ENCODE results near the gene TARBP1.
A peak's percentile ranks its signal among the peaks of the same experiment; 100 is the strongest.

The TARBP1 gene

DNA sequence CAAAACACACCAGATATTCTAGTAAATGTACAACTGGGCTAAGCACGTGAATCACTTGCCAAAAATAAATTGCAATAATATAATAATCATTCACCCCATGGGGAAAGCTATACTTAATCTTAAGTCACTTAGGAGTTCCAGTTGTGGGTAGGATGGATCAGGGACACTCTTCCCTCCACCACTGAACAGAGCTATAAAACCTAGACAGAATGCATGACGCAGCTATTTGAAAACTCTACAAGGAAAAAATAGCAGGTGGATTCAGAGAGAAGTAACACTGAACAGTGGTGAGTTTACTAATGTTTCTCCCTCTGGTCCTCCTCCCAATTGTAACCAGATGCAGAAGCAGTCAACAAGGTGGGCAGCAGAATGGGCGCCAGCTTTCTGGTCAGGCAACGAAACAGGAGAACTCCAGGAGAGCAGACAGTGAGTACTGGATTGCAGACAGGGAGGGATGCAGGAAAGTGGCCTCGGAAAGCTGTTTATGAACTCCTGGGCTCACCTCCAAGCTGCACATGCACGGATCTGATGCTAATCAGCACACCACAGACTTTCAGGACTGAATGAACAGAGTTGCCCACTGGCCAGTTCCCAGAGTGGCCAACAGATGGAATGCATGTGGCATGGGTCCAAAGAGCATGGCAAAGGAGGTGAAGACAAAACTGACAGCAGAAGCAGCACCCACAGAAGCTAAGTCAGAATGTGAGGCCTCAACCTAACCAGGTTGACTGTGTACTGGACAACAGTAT, 41.4 kb downstream of the TARBP1 start:
- in situ Hi-C loops (cut with HindIII; ENCODE audit: low pct_unique_long_range_greater_than_20kb, low sequenced_read_pairs) = no loop called here
- no peak for TF ChIP-seq JUND (IDR thresholded peaks at IDR 0.05; ENCODE audit: low read depth)
- DNase-seq (ENCODE audit: low read depth in 1 of 2, low spot score in 1 of 2) = peak in 1 of 2 experiments; percentile 82

GRCh38 chr1:234435620-234436019, 43.4 kb downstream of the TARBP1 start:
- in situ Hi-C loops (cut with HindIII; ENCODE audit: low pct_unique_long_range_greater_than_20kb, low sequenced_read_pairs) = no loop called here
- DNase-seq (ENCODE audit: low read depth in 1 of 2, low spot score in 1 of 2) = no peak
- TF ChIP-seq JUND (IDR thresholded peaks at IDR 0.05; ENCODE audit: low read depth) = no peak

GRCh38 chr1:234434706-234435105, 44.3 kb downstream of the TARBP1 start:
- no peak for DNase-seq (ENCODE audit: low read depth in 1 of 2, low spot score in 1 of 2)
- TF ChIP-seq JUND (IDR thresholded peaks at IDR 0.05; ENCODE audit: low read depth) = no peak
- in situ Hi-C loops (cut with HindIII; ENCODE audit: low pct_unique_long_range_greater_than_20kb, low sequenced_read_pairs) = no loop called here

GRCh38 chr1:234433563-234434285, 45.3 kb downstream of the TARBP1 start:
- DNase-seq (ENCODE audit: low read depth in 1 of 2, low spot score in 1 of 2) = peak in 1 of 2 experiments; percentile 16
- no peak for TF ChIP-seq JUND (IDR thresholded peaks at IDR 0.05; ENCODE audit: low read depth)
- in situ Hi-C loops (cut with HindIII; ENCODE audit: low pct_unique_long_range_greater_than_20kb, low sequenced_read_pairs) = no loop called here

- TF ChIP-seq JUND (IDR thresholded peaks at IDR 0.05; ENCODE audit: low read depth) = no peak
- DNase-seq (ENCODE audit: low read depth in 1 of 2, low spot score in 1 of 2) = no peak
- in situ Hi-C loops (cut with HindIII; ENCODE audit: low pct_unique_long_range_greater_than_20kb, low sequenced_read_pairs) = no loop called here
Observed at GRCh38 chr1:234431255-234431654, 47.7 kb downstream of the TARBP1 start.

DNA sequence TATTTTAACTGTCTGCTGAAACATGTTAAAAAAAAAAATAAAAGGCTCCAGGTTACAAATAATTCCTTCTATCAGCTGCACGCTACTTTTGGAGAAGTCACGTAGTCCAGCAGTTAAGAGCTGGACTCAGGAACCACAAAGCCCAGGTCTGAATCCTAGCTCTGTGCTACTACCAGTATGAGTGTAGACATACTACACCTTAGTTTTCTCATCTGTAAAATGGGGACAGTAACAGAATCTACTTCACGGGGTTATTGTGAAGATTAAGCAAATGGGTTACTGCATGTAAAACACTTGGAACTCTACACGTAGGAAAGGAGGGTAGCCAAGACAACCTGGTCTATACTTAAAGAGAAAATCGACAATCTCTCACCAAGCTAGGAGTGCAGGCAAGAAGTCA, 48.3 kb downstream of the TARBP1 start:
- in situ Hi-C loops (cut with HindIII; ENCODE audit: low pct_unique_long_range_greater_than_20kb, low sequenced_read_pairs) = no loop called here
- TF ChIP-seq JUND (IDR thresholded peaks at IDR 0.05; ENCODE audit: low read depth) = no peak
- DNase-seq (ENCODE audit: low read depth in 1 of 2, low spot score in 1 of 2) = no peak

DNA sequence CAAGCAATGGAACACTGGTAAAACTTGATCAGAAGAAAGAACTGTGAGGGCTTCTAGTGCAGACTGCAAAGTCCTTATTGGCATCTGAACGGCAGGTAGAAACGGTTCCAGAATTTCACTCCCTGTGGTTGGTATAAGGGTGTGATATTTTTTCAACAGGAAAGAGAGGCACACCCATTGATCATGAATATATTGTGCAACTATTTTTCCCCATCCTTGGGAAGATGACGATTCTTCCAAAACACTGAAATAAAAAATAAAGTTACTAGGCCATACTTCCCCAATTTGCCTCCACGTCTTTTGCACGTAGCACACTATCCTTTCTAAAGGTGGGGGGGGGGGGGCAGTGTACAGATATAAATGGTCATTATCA, 49.6 kb downstream of the TARBP1 start:
- DNase-seq (ENCODE audit: low read depth in 1 of 2, low spot score in 1 of 2) = no peak
- TF ChIP-seq JUND (IDR thresholded peaks at IDR 0.05; ENCODE audit: low read depth) = no peak
- in situ Hi-C loops (cut with HindIII; ENCODE audit: low pct_unique_long_range_greater_than_20kb, low sequenced_read_pairs) = no loop called here

GRCh38 chr1:234427950-234428646, 50.9 kb downstream of the TARBP1 start:
- no peak for DNase-seq (ENCODE audit: low read depth in 1 of 2, low spot score in 1 of 2)
- TF ChIP-seq JUND (IDR thresholded peaks at IDR 0.05; ENCODE audit: low read depth) = no peak

DNA sequence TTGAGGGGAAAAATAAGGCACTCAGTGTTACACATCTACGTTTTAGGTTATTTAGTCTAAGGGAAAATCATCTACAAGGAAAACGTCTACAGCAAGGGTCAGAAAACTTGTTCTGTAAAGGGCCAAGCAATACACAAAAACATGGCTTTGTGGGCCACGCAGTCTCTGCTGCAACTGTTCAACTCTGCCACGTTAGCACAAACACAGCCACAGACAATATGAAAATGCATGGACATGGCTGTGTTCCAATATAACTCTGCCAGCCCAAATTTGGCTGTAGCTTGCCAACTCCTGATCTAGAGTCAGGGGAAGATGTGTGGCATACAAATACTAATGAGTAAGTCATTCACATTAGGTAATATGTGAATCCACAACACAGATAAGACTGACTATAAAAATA, 65.0 kb downstream of the TARBP1 start:
- DNase-seq (ENCODE audit: low read depth in 1 of 2, low spot score in 1 of 2) = no peak
- in situ Hi-C loops (cut with HindIII; ENCODE audit: low pct_unique_long_range_greater_than_20kb, low sequenced_read_pairs) = no loop called here
- TF ChIP-seq JUND (IDR thresholded peaks at IDR 0.05; ENCODE audit: low read depth) = no peak

More at GRCh38 chr1:234427950-234428646, 50.9 kb downstream of the TARBP1 start:
- in situ Hi-C loops (cut with HindIII; ENCODE audit: low pct_unique_long_range_greater_than_20kb, low sequenced_read_pairs) = no loop called here

DNA sequence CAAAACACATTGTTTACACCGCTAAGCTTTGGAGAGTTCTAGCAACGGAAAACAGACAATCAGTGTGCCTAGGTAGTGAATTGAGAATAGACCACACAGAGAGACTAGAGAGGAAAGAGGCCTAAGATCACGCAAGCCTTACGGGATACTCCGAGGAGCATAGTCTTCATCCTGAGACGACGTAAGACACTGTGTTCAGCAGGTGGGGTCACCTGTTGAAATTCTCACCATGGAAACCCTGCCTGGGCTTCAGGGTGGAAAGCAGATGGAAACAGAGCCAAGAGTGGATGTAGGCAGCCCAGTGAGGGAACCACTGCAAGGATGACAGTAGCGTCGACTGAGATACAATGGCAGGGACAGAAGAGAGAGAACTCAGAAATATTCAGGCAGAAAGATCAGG, 65.5 kb downstream of the TARBP1 start:
- DNase-seq (ENCODE audit: low read depth in 1 of 2, low spot score in 1 of 2) = no peak
- TF ChIP-seq JUND (IDR thresholded peaks at IDR 0.05; ENCODE audit: low read depth) = no peak
- in situ Hi-C loops (cut with HindIII; ENCODE audit: low pct_unique_long_range_greater_than_20kb, low sequenced_read_pairs) = no loop called here

DNA sequence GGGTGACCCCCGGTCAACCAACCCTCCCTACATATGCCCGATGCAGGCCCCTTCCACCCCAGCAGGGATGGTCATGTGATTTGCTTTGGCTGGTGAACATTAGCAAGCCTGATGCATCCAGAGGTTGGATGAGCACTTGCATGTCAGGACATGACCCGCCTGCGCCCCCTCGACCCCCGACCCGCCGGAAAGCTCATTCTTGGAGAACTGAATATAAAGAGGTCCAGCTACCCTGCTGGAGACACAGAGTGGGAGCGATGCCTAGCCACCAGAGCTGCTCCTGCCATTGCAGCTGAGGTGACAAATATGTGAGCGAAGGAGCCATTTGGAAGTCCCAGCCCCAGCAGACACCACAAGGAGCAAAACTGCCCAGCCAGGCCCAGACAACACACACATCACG, 66.1 kb downstream of the TARBP1 start:
- TF ChIP-seq JUND (IDR thresholded peaks at IDR 0.05; ENCODE audit: low read depth) = no peak
- in situ Hi-C loops (cut with HindIII; ENCODE audit: low pct_unique_long_range_greater_than_20kb, low sequenced_read_pairs) = no loop called here
- DNase-seq (ENCODE audit: low read depth in 1 of 2, low spot score in 1 of 2) = no peak

DNA sequence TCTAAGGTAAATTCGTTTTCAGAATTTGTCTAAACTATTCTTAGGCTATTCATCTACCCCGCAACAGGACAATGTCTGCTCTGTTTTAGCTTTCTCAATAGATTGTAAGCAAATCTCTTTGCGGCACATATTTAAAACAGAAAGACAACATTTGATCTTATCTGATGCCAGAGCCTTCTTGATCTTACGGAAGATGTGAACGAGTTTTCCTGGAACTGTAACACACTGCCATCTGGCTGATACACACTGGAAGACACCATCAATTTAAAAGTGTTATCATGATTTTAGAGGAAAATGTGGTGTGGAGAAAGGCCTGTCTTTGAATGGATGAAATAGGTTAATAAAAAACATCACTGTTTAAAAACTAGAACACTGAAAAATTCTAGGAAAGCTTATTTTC, 69.7 kb downstream of the TARBP1 start:
- no peak for TF ChIP-seq JUND (IDR thresholded peaks at IDR 0.05; ENCODE audit: low read depth)
- no peak for DNase-seq (ENCODE audit: low read depth in 1 of 2, low spot score in 1 of 2)
- in situ Hi-C loops (cut with HindIII; ENCODE audit: low pct_unique_long_range_greater_than_20kb, low sequenced_read_pairs) = no loop called here

DNA sequence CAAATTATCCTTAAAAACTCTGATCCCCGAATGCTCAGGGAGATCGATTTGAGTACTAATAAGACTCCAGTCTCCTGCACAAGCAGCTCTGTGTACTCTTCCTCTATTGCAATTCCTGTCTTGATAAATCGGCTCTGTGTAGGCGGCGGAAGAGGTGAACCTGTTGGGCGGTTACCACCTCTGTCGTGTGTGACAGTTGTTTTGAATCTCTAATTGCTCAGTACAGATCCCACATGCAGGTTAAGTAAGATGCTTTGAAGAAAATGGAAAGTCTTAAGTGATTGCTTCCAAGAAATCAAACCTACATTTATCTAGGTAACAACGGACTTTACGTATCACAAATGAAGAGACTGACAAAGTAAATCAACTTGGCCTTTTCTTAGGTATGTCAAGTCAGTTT, 70.2 kb downstream of the TARBP1 start:
- no peak for TF ChIP-seq JUND (IDR thresholded peaks at IDR 0.05; ENCODE audit: low read depth)
- DNase-seq (ENCODE audit: low read depth in 1 of 2, low spot score in 1 of 2) = no peak
- in situ Hi-C loops (cut with HindIII; ENCODE audit: low pct_unique_long_range_greater_than_20kb, low sequenced_read_pairs) = no loop called here

All from T47D (cell line).